Right kidney (tissue), 1 donor: ENCODE results near the gene DUSP2.
"Not testable (repeated sequence)": the region's sequence is repeated elsewhere in the genome, so short reads cannot be mapped to it uniquely, and the experiment has no call there.

Experiments
- DNase-seq: peaks from one replicate; pipeline ENCODE4 v3.0.0-alpha.2; 2016

DUSP2 gene

DNA sequence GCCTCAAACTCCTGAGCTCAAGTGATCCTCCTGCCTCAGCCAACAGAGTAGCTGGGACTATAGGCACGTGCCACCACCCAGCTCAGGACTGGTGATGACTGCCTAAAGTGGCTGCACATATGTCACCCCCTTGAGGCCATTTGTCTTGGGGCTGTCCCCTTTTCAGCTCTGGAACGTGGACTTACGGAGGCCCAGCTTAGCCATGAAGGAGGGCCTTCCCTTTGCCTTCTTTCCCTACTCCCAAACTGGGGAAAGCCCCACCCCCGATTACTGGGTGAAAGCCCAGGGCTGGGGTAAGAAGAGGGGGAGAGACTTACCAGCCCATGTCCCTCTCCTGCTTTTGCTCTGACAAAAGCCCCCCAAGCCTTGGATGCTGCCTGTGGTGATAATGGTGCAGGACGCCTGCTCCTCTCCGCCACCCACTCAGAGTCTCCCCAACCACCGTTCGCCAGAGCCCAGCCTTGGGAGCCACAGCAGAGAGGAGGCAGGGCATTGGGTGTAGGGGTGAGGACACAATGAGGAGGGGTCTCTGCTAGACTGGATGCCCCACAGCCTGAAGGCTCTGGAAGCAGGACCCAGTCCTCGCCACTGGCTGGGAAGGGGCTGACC is 2.5 kb upstream of the DUSP2 start:
- DNase-seq = no peak

DNA sequence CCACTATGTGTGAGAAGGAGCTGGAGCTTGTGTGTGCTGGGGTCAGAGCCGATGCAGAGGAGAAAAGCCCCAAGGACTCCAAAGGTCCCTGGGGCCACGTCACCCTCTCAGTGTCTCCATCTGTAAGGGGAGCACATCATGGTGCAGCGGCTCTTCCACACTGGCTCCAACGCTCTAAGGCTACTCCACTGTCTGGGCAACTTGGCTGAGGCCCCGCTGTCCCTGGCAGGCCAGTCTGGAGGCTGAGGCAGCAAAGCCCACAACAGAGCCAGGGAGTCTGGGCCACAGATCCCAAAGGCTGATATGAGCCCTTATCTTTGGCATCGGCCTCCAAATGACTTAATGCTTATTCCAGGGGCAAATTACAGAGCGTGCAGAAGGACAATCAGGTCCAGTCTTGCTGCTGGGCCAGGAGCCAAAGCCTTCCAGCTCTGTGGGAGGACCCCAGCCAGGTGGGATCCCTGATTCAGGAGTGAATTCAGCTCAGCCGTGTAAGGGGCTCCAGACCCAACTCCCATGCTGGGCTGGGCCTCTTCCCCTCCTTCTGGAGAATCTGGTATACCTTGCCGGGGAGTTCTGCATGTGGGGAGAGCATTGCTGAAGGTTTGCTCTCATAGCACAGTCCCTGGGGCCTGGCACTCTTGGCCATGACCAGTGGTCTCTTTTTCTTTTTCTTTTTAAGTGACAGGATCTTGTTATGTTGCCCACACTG is 1.8 kb upstream of the DUSP2 start:
- DNase-seq = peak; percentile 61

DNA sequence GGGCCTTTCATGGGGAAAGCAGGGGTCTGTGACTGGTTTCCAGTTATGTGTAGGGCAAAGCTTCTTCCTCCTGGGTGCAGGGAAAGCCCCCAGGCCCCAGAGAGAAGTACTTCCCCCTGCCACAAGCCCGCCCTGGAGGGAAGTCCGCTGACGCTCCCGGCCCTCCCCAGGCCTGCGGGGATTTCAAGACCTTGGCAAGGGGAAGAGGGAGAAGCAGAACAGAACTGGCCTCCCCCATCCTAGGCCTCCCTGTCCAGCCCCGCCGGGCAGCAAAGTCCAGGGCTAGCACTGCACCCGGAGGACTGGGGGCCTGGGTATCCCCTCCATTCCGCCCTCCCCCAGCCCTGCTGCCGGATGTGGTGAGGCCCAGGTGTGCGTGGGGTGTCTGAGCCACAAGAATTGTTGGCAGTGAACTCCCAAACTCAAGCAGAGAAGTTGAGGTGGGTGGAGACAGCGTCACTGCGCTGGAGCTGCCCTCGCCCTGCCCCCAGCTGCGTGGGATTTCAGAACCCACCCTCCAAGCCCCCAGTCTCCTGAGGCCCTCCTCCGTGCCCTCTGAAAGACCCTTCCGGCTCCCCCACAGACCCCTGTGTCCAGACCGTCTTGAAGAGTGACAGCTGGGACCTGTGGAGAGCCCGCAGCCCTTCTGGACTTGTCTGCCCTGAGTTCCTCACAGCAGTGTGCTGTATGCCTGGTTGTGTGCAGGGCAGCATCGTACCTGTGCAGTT is 1.1 kb upstream of the DUSP2 start:
- DNase-seq = peak; percentile 64

DNA sequence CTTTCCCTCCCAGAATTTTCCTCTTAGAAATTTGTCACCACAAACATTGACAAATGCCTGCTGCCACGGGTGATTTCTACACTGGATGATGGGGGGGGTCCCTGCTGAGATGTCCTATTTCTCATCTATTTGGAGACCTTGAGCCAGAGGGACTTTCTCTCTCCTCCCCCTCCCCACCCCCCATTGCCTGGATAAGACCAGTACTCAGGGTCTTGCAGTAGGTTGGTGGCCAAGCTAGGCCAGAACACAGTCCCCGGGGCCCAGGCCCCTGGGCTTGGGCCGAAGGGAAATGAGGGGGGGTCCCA is 560 bp upstream of the DUSP2 start:
- no peak for DNase-seq

DNA sequence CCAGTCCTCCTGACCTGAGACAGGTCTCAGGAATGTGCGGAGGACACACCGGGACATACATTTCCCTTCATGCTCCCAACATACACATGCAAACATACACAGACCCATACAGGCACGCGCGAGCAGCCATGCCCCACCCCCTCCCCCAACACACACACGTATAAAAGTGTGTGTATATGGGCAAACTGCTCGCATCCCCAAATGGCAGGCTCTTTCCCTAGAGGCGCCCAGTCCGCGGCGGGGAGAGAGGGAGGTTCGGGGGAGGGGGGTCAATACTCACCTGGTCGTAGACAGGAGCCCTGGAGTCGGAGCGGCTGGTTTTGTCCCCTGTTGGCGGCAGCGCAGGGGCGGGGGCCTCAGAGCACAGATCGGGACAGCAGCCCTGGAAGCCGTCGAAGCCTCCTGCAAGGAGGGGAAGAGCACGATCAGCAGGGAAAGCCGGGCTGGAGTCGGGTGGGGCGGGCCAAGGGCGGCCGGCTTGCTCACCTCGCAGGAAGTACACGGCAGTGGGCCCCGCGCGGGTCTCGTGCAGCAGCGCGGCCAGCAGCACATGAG is 682 bp downstream of the DUSP2 start:
- DNase-seq = peak; percentile 79

DNA sequence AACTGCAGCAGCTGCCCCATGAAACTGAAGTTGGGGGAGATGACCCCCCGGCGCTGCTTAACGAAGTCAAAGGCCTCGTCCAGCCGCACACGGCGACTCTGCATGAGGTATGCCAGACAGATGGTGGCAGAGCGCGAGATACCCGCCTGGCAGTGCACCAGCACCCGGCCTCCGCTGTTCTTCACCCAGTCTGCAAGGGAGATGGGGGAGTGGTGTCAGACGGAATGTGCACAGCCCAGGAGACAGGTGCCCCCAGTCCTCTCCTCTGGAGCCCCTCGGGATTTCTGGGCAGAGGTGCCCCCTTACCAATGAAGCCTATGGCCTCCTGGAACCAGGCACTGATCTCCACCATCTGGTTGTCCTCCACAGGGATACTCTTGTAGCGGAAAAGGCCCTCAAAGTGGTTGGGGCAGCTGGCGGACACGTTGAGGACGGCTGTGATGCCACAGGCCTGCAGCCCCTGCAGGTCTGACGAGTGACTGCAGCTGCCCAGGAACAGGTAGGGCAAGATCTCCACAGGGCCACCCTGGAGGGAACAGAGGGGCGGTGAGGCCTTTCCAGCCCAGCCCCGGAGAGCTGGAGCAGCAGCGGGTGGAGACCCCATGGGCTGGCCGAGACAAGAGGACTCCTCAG is 1.3 kb downstream of the DUSP2 start:
- DNase-seq = peak; percentile 35

DNA sequence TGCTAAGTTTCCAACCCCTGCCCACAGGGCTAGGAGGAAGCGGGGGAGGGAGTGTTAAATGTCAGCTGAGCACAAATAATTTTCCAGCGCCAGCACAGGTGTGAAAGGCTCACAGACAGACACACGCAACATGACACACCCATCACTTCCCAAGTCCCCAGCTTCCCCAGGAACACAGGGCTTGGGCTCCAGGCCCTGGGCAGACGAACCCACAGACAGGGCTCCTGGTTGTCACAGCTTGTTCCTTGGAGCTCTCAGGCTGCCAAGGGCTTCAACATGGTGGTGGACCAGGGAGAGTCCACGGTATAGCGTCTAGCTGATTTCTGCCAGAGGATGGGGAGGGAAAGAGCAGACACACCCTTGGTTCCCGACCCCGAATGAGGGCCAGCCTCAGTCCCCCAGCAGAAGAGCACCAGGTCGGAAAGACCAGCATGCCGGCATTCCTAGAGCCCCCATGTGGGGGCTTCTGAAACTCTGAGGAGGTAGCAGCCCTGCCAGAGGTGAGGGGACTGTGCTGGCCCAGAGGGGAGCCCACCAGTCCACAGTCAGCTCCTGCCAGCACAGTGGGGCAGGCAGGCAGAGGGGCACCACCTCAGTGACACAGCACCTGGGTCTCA is 1.9 kb downstream of the DUSP2 start:
- no peak for DNase-seq

DNA sequence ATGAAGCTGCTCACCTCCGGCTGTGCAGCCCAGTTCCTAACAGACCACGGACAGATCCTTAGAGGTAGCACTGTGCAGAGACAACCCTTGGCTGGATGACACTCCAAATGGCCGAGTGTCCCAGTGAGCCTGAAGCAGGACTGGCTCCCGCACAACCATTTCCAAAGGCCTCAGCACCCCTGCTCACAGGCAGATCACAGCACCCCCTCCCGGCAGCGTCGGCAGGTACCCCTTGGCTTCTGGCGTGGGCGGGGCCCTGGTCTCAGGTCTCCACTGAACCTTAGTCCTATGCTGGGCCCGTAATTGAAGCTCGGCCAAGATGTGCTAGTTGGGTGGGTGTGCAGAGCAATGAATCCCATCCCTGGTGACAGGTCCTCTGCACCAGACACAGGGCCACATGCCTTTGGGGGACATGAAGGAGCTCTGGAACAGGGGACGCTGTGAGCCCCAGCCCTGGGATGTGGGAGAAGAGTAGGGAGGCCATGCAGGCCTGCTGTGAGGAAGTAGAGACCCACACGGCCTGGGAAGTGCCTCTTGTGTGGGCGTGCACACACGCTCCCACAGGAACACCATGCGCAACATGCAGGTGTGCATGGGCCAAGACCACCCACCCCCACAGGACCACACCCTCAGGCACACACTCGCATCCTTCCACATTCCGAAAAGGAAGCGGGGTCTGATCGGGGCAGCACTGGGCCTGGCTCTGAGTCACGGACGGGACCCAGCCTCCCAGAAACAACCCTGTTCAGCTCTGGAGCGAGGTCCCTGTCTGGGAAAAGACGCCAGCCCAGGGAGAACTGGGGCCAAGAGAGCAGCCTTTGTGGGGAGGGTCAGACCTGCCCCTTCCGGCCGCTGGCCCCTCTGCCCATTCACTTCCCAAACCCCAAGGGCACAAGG is 2.8 kb downstream of the DUSP2 start:
- DNase-seq = no peak

DNA sequence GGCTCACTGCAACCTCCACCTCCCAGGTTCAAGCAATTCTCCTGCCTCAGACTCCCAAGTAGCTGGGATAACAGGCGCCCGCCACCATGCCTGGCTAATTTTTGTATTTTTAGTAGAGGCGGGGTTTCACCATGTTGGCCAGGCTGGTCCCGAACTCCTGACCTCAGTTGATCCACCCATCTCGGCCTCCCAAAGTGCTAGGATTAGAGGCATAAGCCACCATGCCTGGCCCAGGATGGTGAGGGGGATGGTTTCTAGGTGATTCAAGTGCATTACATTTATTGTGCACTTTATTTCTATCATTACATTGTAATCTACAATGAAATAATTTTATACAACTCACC is 3.6 kb downstream of the DUSP2 start:
- DNase-seq = not testable (repeated sequence)

DNA sequence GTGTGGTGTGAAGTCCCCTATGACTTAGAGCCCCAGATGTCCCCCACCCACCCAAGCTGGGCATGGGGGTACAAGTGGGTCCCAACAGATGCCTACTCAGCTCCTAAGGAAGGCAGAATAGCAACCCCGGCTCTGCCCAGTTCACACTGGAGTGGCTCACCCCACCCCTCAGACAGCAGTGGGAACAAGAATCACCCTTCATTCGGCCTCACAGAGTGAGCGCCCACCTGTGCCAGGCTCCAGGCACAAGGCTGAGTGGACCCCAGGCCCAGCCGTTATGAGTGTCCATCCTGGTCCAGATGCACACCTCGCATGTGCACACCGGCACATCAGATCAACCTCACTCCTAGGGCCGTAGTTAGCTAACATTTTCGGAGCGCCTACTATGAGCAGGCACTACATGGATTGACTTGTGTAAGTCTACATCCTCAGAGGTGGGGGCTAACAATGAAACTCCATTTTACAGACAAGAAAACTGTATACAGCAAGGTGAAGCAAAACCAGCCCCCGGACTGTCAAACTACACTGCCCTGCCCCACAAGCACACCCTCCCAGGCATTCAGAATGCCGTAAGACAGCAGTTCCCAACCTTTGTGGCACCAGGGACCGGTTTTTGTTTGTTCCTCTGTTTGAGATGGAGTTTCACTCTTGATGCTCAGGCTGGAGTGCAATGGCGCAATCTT is 4.2 kb downstream of the DUSP2 start:
- no peak for DNase-seq

DNA sequence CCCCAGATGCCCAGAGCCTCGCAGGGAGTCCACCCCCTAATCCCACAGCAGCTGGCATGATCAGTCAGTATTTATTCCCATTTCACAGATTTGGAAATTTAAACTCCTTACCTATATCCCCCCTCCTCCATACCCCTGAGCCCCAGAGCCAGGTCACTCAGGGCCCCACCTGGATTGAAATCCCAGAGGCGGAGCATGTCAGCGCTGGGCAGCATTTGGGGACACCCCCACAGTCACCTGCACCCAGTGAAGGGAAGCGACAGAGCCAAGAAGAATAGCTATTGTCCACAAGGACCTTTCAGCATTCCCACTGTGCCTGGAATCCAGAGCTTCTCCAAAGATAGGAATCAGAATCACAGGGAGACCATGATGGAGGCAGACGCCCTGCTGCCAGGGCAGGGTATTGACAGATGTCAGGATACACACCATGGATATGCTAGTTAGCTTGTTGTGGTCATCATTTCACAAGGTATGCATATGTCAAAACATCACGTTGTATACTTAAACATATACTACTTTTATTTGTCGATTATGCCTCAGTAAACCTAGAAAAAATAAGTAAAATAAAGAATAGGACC is 6.0 kb downstream of the DUSP2 start:
- DNase-seq = no peak

DNA sequence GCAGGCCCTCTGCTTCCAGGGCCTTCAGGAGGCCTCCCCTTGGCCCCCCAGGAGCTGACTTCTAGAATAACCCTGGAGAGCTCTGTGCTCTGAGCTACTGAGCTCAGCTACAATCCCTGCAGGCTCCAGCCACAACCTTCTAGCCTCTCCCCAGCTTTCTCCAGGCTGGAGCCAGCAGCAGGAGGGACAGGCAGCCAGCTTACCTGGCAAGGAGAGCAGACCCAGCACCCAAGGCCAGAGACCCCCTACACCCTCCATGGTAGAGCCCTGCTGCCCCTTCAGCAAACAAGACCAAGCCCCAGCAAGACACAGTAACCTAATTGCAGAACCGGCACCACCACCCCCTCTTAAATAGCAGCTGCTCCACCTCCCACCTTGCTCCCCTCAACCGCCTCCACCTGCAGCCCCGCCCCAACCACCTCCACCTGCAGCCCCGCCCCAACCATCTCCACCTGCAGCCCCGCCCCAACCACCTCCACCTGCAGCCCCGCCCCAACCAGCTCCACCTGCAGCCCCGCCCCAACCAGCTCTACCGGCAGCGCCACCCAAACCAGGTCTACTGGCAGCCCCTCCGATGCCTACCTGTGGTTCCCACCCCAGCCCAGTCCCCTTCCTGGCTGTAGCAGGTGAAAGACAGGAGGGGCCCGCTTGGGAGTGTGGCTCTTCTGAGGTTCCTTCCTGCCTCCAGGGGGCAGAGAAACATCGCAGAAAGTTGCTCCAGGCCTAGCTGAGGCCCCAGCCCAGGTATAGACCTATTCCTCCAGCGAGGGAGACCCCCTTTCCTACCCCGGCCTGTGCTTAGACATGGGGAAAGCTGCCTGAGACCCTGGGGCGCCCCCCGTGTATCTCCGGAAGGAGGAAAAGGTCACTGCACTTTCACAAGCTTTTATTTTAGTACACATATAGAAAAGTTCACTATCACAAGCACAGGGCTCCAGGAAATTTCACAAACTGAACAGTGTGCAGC is 6.8 kb downstream of the DUSP2 start, which contains the start of gene ASTL:
ASTL (minus strand) TSS at position 324 of the 967 bp plus-strand sequence; CDS start at position 258, 66 bp downstream.
- DNase-seq = peak; percentile 45

DNA sequence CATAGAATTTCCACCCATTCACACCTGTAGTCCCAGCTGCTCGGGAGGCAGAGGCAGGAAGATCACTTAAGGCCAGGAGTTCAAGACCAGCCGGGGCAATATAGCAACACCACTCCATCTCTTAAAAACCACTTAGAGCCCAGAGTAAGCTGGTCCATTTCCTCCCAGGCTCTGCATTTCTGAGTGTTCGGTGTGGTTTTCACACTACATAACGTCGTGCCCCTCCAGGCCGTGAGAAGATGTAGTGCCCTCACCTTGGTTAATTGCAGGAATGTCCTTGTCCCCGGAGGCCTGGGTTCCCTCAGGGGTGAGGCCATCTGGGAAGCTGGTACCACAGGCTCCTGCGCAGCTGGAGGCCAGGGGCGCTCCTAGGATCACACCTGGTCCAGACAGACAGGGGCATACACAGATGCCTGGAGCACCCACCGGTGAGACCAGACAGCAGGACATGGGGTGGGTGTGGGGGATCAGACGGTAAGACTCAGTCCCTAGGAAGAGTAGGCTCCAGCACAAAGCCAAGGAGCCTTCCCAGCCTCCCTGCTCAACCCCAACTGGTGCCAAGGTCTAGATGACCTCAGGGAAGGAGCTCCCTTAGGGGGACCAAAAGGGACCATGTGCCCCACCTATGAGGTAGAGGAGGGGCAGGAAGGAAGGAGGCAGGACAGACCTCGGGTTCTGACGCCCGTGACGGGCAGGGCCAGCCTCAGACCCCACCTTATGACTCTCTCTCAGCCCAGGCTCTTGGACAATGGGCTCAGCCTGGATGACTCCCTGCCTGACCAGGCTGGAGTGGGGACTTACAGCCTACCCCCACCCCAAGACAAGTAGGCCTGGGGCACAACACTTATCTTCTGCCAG is 7.7 kb downstream of the DUSP2 start:
- no peak for DNase-seq

DNA sequence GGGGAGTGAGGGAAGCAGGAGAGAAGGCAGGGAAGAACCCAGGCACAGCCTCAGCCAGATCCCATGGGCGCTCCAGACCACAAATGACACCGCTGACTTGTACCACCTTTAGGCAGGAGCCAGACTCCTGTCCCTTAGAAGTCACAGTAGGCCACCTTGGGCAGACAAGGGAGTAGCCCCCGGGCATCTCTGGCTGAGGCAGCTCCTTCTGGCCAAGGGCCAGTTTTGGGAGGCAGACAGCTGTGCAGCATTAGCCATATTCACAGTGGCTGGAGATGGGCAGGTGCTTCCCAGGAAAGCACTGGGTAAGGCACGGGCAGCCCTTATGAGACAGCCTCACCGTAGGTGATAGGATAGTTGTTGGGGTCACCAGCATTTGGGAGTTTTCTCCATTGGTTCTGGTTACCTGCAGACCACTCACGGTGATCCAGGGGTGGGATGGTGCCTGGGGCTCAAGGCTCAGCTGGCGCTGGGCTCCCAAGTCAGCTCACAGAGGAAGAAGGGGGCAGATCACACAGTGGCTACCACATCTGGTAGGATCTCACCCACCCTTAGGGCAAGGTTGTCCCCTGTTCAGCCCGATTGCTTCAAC is 9.0 kb downstream of the DUSP2 start:
- DNase-seq = no peak

DNA sequence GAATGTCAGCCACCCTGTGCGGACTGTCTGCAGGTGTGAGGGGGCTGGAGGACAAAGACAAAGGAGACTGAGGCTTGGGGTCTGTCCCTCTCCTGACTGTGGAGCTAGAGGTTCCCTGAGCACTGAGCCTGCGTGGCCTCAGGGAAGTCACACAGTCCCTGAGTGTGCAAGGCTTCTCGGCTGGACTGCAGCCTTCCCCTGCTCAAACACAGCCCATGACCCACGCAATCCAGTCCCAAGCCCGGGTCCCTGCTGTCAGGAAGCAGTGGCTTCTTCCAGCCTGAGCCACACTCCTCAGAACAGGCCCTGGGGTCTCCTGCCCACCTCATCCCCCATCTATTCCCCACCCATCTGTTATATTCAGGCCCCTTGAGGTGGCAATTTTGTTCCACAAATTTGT is 9.6 kb downstream of the DUSP2 start:
- no peak for DNase-seq

DNA sequence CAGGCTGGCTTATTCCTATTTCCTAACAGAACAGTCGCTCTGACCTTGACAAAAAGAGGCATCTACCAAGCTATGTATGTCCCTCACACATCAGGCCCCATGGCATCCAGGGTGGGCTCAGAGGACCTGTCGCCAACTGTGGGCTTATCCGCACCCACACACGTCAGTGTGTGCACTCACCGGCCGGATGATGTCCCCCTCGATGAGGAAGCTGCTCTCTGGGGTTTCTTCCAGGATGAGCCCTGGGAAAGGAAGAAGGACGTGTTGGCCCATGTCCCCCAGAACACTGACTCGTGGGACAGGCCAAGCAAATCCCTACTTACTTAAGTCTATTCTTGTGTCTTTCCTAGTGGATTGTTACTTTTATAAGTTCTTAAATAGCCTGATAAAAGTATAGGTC is 10.1 kb downstream of the DUSP2 start:
- DNase-seq = no peak

DNA sequence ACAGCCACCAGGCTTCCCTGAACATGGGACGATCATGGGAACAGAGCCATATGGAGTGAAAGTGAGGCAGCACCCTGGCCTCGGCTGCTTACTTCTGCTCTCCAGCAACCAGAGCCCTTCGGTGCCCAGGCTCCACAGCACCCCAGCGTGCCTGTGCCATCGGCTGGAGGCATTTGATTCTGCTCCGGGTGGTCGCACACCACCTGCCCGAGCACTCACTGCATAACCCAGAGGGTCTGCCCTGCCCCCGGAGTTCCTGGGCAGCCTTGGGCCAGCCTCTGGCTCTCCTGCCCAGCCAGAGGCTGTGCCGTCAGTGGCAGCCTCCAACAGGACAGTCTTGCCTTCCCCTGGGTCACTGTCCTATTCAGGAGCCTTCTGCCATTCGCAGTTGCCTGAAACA is 10.8 kb downstream of the DUSP2 start:
- DNase-seq = no peak
